GM12878 (cell line): Measurements from ENCODE around the gene SYTL5. TPM values are rescaled to one million over a fixed set of nuclear protein-coding genes. Genes with fewer than 3 reads are reported as not detected.

ENCODE experiments used
- ATAC-seq: fragments of 200-7000 bp; cut with Tn5 transposase; 3 replicates; pipeline ENCODE4 v1.9.1; 2020; ENCODE audit warnings: mild to moderate bottlenecking, moderate library complexity
- BruUV-seq: library from RNA; stranded (reverse); fragments of 400-500 nt; replicated peaks from 2 replicates; lab custom pipeline; 2021; lab: Mats Ljungman, UMichigan
- CTCF ChIA-PET: fragments of 300-600 bp; sonication (Branson Sonifier 250); formaldehyde crosslinking; extraction: SDS; loops from one replicate; lab custom pipeline; 2021; ENCODE audit warnings: inconsistent platforms; lab: Yijun Ruan, JAX
- POLR2A ChIA-PET: fragments of 350-600 bp; formaldehyde crosslinking; extraction: SDS; loops from one replicate; lab custom pipeline; 2021; ENCODE audit warnings: inconsistent platforms; lab: Charles Lee
- RAD21 ChIA-PET: fragments of 300-600 bp; sonication (Branson Sonifier 250); formaldehyde crosslinking; loops from one replicate; lab custom pipeline; 2023; ENCODE audit warnings: antibody characterized with exemption; ENCODE audit not compliant: unreplicated experiment; lab: Charles Lee
- SMC1A ChIA-PET: fragments of 300-600 bp; sonication (Branson Sonifier 250); formaldehyde crosslinking; loops from one replicate; lab custom pipeline; 2023; ENCODE audit not compliant: unreplicated experiment, uncharacterized antibody; lab: Charles Lee
- DNase-seq: peaks from one replicate; pipeline ENCODE4 v3.0.0-alpha.2; 2011; ENCODE audit warnings: low read depth, low spot score
- FAIRE-seq: peaks from 3 replicates; lab custom pipeline; 2011; peaks lifted over from hg19 to GRCh38; lab: Jason Lieb, UNC
- H2AFZ ChIP-seq: 2 replicates; pipeline ENCODE4 v1.6.0; 2011; ENCODE audit warnings: low read depth, low read length, control low read depth; ENCODE audit not compliant: control insufficient read depth
- H3K27ac ChIP-seq: 2 replicates; pipeline ENCODE4 v1.5.1; 2011; ENCODE audit warnings: control low read depth; ENCODE audit not compliant: control insufficient read depth, insufficient read depth
- H3K27me3 ChIP-seq, 2 experiments: replicated peaks in 1 of 2; 2 replicates each; pipeline versions ENCODE4 v1.6.0 to v1.6.1; 2011; ENCODE audit warnings: low read length in 1 of 2; ENCODE audit not compliant: control insufficient read depth in 2 of 2, insufficient read depth in 2 of 2
- H3K36me3 ChIP-seq, 2 experiments: 2 replicates each; pipeline ENCODE4 v1.5.1; 2011; ENCODE audit warnings: low read length in 1 of 2; ENCODE audit not compliant: control insufficient read depth in 2 of 2, insufficient read depth in 2 of 2
- H3K4me1 ChIP-seq: 2 replicates; pipeline ENCODE4 v1.6.1; 2011; ENCODE audit warnings: mild to moderate bottlenecking, low read length, moderate library complexity, mixed read lengths; ENCODE audit not compliant: control insufficient read depth, insufficient read depth
- H3K4me2 ChIP-seq: 2 replicates; pipeline ENCODE4 v1.6.0; 2011; ENCODE audit warnings: control low read depth; ENCODE audit not compliant: control insufficient read depth, insufficient read depth
- H3K4me3 ChIP-seq: fragments of 200-600 bp; sonication (generic); 2 replicates; pipeline ENCODE4 v1.5.1; 2016
- H3K79me2 ChIP-seq: 2 replicates; pipeline ENCODE4 v1.6.0; 2011; ENCODE audit warnings: low read length; ENCODE audit not compliant: control insufficient read depth, insufficient read depth
- H3K9ac ChIP-seq: 2 replicates; pipeline ENCODE4 v1.8.0; 2011; ENCODE audit warnings: low read length, control low read depth, mixed read lengths; ENCODE audit not compliant: control insufficient read depth, insufficient read depth
- H3K9me3 ChIP-seq: replicated peaks from 3 replicates; pipeline ENCODE4 v1.5.1; 2011; ENCODE audit warnings: mild to moderate bottlenecking, low read length; ENCODE audit not compliant: control insufficient read depth, insufficient read depth
- H4K20me1 ChIP-seq: 2 replicates; pipeline ENCODE4 v1.6.0; 2011; ENCODE audit not compliant: control insufficient read depth, insufficient read depth
- CHD1 ChIP-seq: IDR thresholded peaks from 2 replicates; pipeline ENCODE4 v1.6.1; 2012; ENCODE audit warnings: low read depth, low read length, improper control_type of control experiment
- HCFC1 ChIP-seq: fragments of 150-350 bp; IDR thresholded peaks from 2 replicates; pipeline ENCODE4 v1.6.1; 2014; ENCODE audit warnings: low read length
- JUNB ChIP-seq: IDR thresholded peaks from 2 replicates; pipeline ENCODE4 v1.6.1; 2016; ENCODE audit warnings: antibody characterized with exemption, mild to moderate bottlenecking
- MTA2 ChIP-seq: fragments of 450-650 bp; IDR thresholded peaks from 2 replicates; pipeline ENCODE4 v1.6.1; 2016; ENCODE audit warnings: low read depth, mild to moderate bottlenecking, moderate library complexity
- MTA3 ChIP-seq: IDR thresholded peaks from 2 replicates; pipeline ENCODE4 v1.6.1; 2012; ENCODE audit warnings: low read length, inconsistent platforms, borderline replicate concordance
- NFXL1 ChIP-seq: fragments of 450-650 bp; IDR thresholded peaks from 2 replicates; pipeline ENCODE4 v1.6.1; 2017; ENCODE audit warnings: antibody characterized with exemption, mild to moderate bottlenecking, borderline replicate concordance
- POLR2AphosphoS2 ChIP-seq: IDR thresholded peaks from 2 replicates; pipeline ENCODE4 v1.6.1; 2011; ENCODE audit warnings: low read depth, mild to moderate bottlenecking, low read length, improper control_type of control experiment, moderate library complexity
- RFX5 ChIP-seq: IDR thresholded peaks from 2 replicates; pipeline ENCODE4 v1.6.1; 2011; ENCODE audit warnings: low read depth, low read length, improper control_type of control experiment
- SMAD1 ChIP-seq: fragments of 450-650 bp; IDR thresholded peaks from 2 replicates; pipeline ENCODE4 v1.6.1; 2018; ENCODE audit warnings: mild to moderate bottlenecking, low read depth; ENCODE audit not compliant: partially characterized antibody
- SMARCA5 ChIP-seq: fragments of 450-650 bp; IDR thresholded peaks from 2 replicates; pipeline ENCODE4 v1.6.1; 2017; ENCODE audit warnings: mild to moderate bottlenecking
- STAT3 ChIP-seq: IDR thresholded peaks from 2 replicates; pipeline ENCODE4 v1.6.1; 2011; ENCODE audit warnings: low read depth, low read length, improper control_type of control experiment
- ZNF217 ChIP-seq: fragments of 450-650 bp; IDR thresholded peaks from 2 replicates; pipeline ENCODE4 v1.6.1; 2017; ENCODE audit warnings: antibody characterized with exemption, mild to moderate bottlenecking
- ZNF274 ChIP-seq: IDR thresholded peaks from one replicate; pipeline ENCODE4 v1.8.0; 2011; ENCODE audit not compliant: insufficient read length, insufficient read depth
- ZNF687 ChIP-seq: fragments of 450-650 bp; IDR thresholded peaks from 2 replicates; pipeline ENCODE4 v1.6.1; 2017; ENCODE audit warnings: mild to moderate bottlenecking, moderate library complexity
- WGBS: methylation state at CpG from one replicate; pipeline ENCODE4 v1.1.6; 2016; ENCODE audit warnings: low lambda C conversion rate; ENCODE audit not compliant: insufficient replicate concordance, insufficient coverage; ENCODE audit errors: missing lambda C conversion rate; 5-methylcytosine and 5-hydroxymethylcytosine counted together
- in situ Hi-C: fragments of 300-500 bp; cut with MboI; formaldehyde crosslinking; loops from 9 replicates; pipeline ENCODE4 v1.14.3; 2018; ENCODE audit warnings: mixed read lengths
- intact Hi-C: fragments of 100-400 bp; cut with micrococcal nuclease; formaldehyde crosslinking; loops from one replicate; pipeline ENCODE4 v1.14.2; 2022; ENCODE audit not compliant: unreplicated experiment
- polyA plus RNA-seq, 11 experiments: library from polyadenylated mRNA; depleted of rRNA in 4 of 11; unstranded in 6 of 11; stranded (reverse) in 5 of 11; fragments of >200 nt; fragmentation: Nextera tagmentation in 4 of 11; fragmentation: Illumina TruSeq in 1 of 11; extraction: Ambion mirVana in 4 of 11; extraction: Trizol in 1 of 11; gene quantifications; 1 replicate in 1 of 11; 2 replicates in 10 of 11; pipeline versions ENCODE4 v1.2.1 to v1.2.3, GENCODE V29; 2011 to 2016; ENCODE audit warnings: inconsistent platforms in 2 of 11, missing spikeins in 2 of 11, low read depth in 1 of 11
- total RNA-seq, 4 experiments: library from RNA; depleted of rRNA in 3 of 4; stranded (reverse); fragments of >200 nt in 3 of 4; fragmentation: Illumina TruSeq in 1 of 4; extraction: Trizol in 1 of 4; gene quantifications; 2 replicates each; pipeline versions ENCODE4 v1.2.1 to v1.2.3, GENCODE V29; 2013 to 2021

The SYTL5 gene
- total and polyA plus RNA-seq, 10 of the 15 experiments (the other 5 are each of a cell fraction or from before 2014, with no cell fraction given): 0.01 to 0.20 (median 0.04) TPM; not detected in 3

GRCh38 chrX:38050806-38051205 lies 44.5 kb downstream of the SYTL5 start:
- ATAC-seq: no peak
- RAD21 ChIA-PET: no interaction called here
- in situ Hi-C loops: no loop called here
- no peak for FAIRE-seq
- no peaks in the 10 kb centered on the region for H3K4me1 ChIP-seq
- POLR2A ChIA-PET: no interaction called here
- CTCF ChIA-PET: no interaction called here
- no peak for TF ChIP-seq ZNF217
- no peak for TF ChIP-seq MTA3
- no peak for TF ChIP-seq SMAD1
- no peak for TF ChIP-seq ZNF274
- no peak for TF ChIP-seq JUNB
- TF ChIP-seq MTA2: no peak
- no peak for TF ChIP-seq HCFC1
- TF ChIP-seq STAT3: no peak
- no peak for TF ChIP-seq CHD1
- no peak for TF ChIP-seq ZNF687
- TF ChIP-seq POLR2AphosphoS2: no peak
- no peak for TF ChIP-seq SMARCA5
- TF ChIP-seq RFX5: no peak
- no peak for TF ChIP-seq NFXL1
- TF ChIP-seq, all 136 proteins: peak for 0
- Histone ChIP-seq H3K9me3 (no peaks in the 10 kb centered on the region; the same call in 2 of the 3 replicates), H2AFZ (no peak overlapping the region), H4K20me1 (no peaks in the 10 kb centered on the region), H3K9ac (no peak overlapping the region), H3K79me2 (no peaks in the 10 kb centered on the region), H3K4me3 (no peak overlapping the region), H3K4me2 (no peak overlapping the region), H3K27me3 (no peaks in the 10 kb centered on the region), H3K27ac (no peak overlapping the region), H3K36me3 (no peaks in the 10 kb centered on the region)
- DNase-seq: no peak
- intact Hi-C loops: no loop called here
- BruUV-seq: no TSS peak
- WGBS: 0% methylated on average over 1 of the region's 1 CpG
- SMC1A ChIA-PET: interaction anchor here (0.7 kb wide), 1 partner anchor 19 kb away, joined by 3 read pairs; no protein-coding TSS in a partner anchor
